Effector memory CD4-positive, alpha-beta T cell (primary cell): ENCODE measurements around the gene RPP40.

ENCODE experiments used
- DNase-seq, 3 donors: peaks; one replicate each; pipeline ENCODE4 v3.0.0-alpha.2; 2020
- H3K27ac ChIP-seq: 2 replicates; pipeline ENCODE4 v1.7.0; 2013; ENCODE audit warnings: mild to moderate bottlenecking, low read length, moderate library complexity; ENCODE audit not compliant: insufficient read depth, poor library complexity, severe bottlenecking
- H3K27me3 ChIP-seq: replicated peaks from 2 replicates; pipeline ENCODE4 v1.7.0; 2013; ENCODE audit warnings: mild to moderate bottlenecking, low read length; ENCODE audit not compliant: insufficient read depth, control insufficient read depth, poor library complexity, severe bottlenecking
- H3K36me3 ChIP-seq: 2 replicates; pipeline ENCODE4 v1.7.0; 2013; ENCODE audit warnings: mild to moderate bottlenecking, low read length, moderate library complexity; ENCODE audit not compliant: control insufficient read depth, insufficient read depth
- H3K4me1 ChIP-seq: 2 replicates; pipeline ENCODE4 v1.7.0; 2013; ENCODE audit warnings: low read length, mild to moderate bottlenecking; ENCODE audit not compliant: control insufficient read depth, insufficient read depth, poor library complexity, severe bottlenecking
- H3K4me3 ChIP-seq: 2 replicates; pipeline ENCODE4 v1.7.0; 2013; ENCODE audit warnings: low read length, low read depth, mild to moderate bottlenecking; ENCODE audit not compliant: insufficient read depth, poor library complexity, severe bottlenecking
- H3K9me3 ChIP-seq: 2 replicates; pipeline ENCODE4 v1.7.0; 2013; ENCODE audit warnings: mild to moderate bottlenecking, low read length, moderate library complexity; ENCODE audit not compliant: control insufficient read depth

RPP40 gene

GRCh38 chr6:4973982-4974745 is 29.7 kb downstream of the RPP40 start:
- no peak for DNase-seq
- Histone ChIP-seq H3K9me3 (no peaks in the 10 kb centered on the region), H3K4me3 (no peak overlapping the region), H3K36me3 (no peaks in the 10 kb centered on the region), H3K4me1 (no peaks in the 10 kb centered on the region), H3K27me3 (no peaks in the 10 kb centered on the region), H3K27ac (no peak overlapping the region)

- no peak overlapping the region for H3K4me3 ChIP-seq
- H3K9me3 ChIP-seq = no peaks in the 10 kb centered on the region
- H3K27ac ChIP-seq = no peak overlapping the region
- no peaks in the 10 kb centered on the region for H3K4me1 ChIP-seq
- H3K36me3 ChIP-seq = no peaks in the 10 kb centered on the region
- DNase-seq = no peak
- no peaks in the 10 kb centered on the region for H3K27me3 ChIP-seq
These were observed 30.4 kb downstream of the RPP40 start for GRCh38 chr6:4973415-4973814.

- Histone ChIP-seq H3K27me3 (no peaks in the 10 kb centered on the region), H3K36me3 (no peaks in the 10 kb centered on the region)
These were observed 31.4 kb downstream of the RPP40 start for GRCh38 chr6:4972438-4972837.

GRCh38 chr6:4971851-4972250 is 32.0 kb downstream of the RPP40 start:
- Histone ChIP-seq H3K9me3 (no peaks in the 10 kb centered on the region), H3K27ac (no peak overlapping the region), H3K36me3 (no peaks in the 10 kb centered on the region), H3K4me3 (no peak overlapping the region), H3K4me1 (no peaks in the 10 kb centered on the region), H3K27me3 (no peaks in the 10 kb centered on the region)
- no peak for DNase-seq

More at GRCh38 chr6:4972438-4972837, 31.4 kb downstream of the RPP40 start:
- Histone ChIP-seq H3K9me3 (no peaks in the 10 kb centered on the region), H3K27ac (no peak overlapping the region), H3K4me1 (no peaks in the 10 kb centered on the region), H3K4me3 (no peak overlapping the region)
- no peak for DNase-seq

DNA sequence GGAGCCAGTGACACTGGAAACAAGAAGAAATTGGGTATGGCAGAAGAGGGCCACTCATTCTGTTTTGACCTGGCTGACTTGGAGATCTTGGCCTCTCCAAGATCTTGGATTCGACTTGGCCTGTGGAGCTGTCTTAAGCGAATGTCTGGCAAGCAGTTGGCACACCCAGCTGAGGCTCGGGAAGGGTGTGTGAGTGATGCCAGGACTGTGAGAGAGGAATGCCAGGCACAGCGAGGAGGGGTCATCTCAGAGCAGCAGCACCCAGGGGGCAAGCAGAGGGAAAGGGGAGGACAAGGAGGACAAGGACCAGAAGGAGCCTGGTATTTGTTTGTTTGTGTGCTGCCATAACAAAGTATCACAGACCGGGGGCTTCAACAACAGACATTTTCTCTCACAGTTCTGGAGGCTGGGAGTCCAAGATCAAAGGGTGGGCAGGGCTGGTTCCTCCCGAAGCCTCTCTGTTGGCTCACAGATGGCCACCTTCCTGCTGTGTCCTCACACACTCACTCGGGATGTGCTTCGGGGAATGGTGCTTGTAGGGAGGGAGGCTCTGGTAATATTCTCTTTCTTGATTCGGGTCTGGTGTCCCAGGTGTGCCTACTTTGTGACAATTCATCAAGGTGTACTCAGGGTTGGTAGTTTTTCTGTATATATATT is 33.0 kb downstream of the RPP40 start:
- H3K9me3 ChIP-seq = no peaks in the 10 kb centered on the region
- no peak for DNase-seq
- H3K27ac ChIP-seq = no peak overlapping the region
- no peaks in the 10 kb centered on the region for H3K4me1 ChIP-seq
- no peak overlapping the region for H3K4me3 ChIP-seq
- H3K36me3 ChIP-seq = no peaks in the 10 kb centered on the region
- no peaks in the 10 kb centered on the region for H3K27me3 ChIP-seq

GRCh38 chr6:4969609-4970285 is 34.1 kb downstream of the RPP40 start:
- DNase-seq = no peak
- no peaks in the 10 kb centered on the region for H3K36me3 ChIP-seq
- H3K27me3 ChIP-seq = no peaks in the 10 kb centered on the region
- H3K9me3 ChIP-seq = no peaks in the 10 kb centered on the region
- H3K4me3 ChIP-seq = no peak overlapping the region
- H3K27ac ChIP-seq = no peak overlapping the region
- no peaks in the 10 kb centered on the region for H3K4me1 ChIP-seq

- Histone ChIP-seq H3K27me3 (no peaks in the 10 kb centered on the region), H3K4me3 (no peak overlapping the region), H3K4me1 (no peaks in the 10 kb centered on the region), H3K9me3 (no peaks in the 10 kb centered on the region), H3K36me3 (no peaks in the 10 kb centered on the region), H3K27ac (no peak overlapping the region)
- DNase-seq = no peak
These were observed 36.4 kb downstream of the RPP40 start for GRCh38 chr6:4967301-4968030.

DNA sequence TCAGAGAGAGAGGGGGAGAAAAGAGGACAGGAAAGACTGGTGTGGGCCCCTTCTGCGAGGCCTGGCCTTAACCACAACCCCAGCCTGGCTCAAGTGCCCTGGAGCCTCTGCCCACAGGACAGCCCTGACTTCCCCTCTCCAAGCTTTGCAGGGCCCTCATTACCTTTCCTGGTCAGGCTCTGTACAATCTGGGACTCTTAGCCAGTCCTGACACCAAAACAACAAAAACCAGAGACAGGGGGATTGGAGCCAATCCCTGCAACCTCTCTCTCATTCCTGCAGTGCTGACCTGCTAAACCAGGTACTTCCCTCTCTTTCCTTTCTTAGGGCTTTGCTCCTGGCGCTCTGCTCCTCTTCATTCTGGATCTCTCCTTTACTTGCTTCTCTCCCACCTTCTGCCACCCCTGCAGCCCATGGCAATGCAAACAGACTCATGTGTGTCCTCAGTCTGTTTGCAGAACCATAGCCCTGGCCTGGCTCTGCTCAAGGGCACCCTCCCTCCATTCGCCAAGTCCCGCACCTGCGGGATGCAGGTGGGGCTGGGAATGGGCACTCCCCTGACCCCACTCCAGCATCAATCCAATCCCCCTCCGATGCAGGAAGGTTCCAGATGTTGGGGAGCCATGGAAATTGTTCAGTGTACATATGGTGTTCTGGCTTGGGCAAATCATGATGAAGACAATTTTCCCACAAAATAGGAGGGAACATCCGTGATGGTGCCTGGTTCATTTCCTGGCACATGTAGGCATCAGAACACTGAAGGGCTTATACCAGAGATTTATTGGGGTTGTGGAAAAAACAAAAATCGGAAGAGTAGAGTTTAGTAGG is 38.1 kb downstream of the RPP40 start:
- Histone ChIP-seq H3K36me3 (no peaks in the 10 kb centered on the region), H3K4me1 (no peaks in the 10 kb centered on the region), H3K27ac (no peak overlapping the region), H3K4me3 (no peak overlapping the region), H3K9me3 (no peaks in the 10 kb centered on the region), H3K27me3 (no peaks in the 10 kb centered on the region)
- DNase-seq = no peak
